ENCODE results near the gene ARMC10. TPM values are rescaled to one million over a fixed set of nuclear protein-coding genes. Genes with fewer than 3 reads are reported as not detected.
"Not testable (repeated sequence)": the region's sequence is repeated elsewhere in the genome, so short reads cannot be mapped to it uniquely, and the experiment has no call there.

Gene ARMC10
- polyA plus RNA-seq = 10 to 100 TPM; 19.0 to 28.3 (median 19.2) TPM

DNA sequence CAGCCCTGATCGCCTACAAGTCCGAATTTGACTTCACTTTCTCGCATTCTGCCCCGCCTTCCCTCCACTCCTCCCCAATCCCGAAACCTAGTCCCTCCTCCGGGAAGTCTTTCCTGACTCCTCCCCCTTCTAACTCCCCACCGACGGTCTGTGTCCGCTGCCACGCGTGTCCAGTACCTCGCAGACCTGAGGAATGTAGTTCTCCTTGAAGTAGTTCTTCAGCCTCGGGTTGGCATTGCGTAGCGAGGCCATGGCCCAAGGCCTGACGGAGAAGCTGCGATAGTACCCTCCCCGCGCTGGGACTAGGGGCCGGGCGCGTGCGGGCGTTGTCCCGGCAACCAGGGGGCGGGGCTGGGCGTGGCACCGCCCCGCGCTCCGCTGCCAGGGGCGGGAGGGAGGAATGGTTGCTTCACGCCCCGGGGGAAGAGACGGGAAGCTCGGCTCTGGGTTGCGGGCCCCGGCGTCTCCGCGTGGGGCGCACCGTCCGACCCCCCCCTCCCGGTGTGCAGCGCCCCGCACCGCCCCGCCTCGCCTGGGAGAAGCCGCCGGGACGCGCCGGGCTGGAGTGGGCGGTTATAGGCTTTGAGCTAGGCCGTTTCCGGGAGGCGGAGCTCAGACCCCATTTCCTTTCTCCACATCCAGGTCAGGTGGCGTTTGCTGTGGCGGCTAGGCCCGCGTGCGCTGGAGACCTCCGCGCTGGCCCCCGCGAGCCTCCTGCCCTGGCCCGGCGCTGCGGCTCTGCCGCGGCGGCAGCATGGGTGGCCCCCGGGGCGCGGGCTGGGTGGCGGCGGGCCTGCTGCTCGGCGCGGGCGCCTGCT is at the start of gene ARMC10, which contains the start of gene FBXL13:
ARMC10 (plus strand) TSS at position 622 of the 818 bp plus-strand sequence; CDS start at position 755, 133 bp downstream.
FBXL13 (minus strand) TSS at position 278 of the 818 bp plus-strand sequence.
- no peak within 1 kb of the TSS for H3K27ac ChIP-seq (ENCODE audit: low read depth, low read length)
- 0 to 10% (median 0%) methylated on average over 70 to 82 of the region's 83 CpGs for WGBS, 3 donors

DNA sequence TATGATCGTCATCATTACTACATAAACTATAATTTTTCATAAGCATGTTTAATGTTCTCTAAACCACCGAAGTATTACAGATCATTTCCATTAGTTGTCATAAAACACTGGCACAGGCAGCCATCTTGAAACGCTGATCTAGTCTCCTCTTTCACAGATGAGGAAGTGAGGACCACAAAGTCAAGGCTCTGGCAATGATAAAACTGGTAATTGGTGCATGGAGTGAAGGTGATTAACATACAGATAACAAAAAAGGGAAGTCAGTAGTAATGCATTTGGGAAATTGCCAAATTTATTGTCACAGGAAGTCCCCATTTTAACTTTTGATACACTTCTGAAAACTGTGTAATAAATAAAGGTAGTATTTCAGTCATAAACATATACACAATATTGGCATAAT is 49.6 kb upstream of the ARMC10 start:
- no peak overlapping the region for H3K27ac ChIP-seq (ENCODE audit: low read depth, low read length)
- WGBS, 3 donors = 61 to 80% (median 63%) methylated on average over 3 of the region's 3 CpGs

DNA sequence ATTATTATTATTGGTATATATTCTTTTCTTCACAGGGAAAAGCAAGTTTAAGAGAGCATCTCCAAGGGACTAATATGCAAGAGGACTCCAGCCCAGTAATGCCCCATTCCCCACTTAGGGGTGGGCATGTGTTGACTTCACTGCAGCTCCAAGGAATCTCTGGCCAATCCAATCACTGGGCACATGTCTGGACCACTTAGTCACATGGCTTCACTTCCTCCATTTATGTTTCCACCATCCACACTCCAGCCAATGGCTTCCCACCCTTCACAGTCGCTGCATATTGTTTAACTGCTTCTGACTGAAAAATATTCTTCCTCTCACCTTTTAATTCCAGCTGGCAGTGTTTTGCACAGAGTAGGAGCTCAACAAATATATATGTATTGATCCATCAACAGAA is 43.9 kb upstream of the ARMC10 start:
- H3K27ac ChIP-seq (ENCODE audit: low read depth, low read length) = no peak overlapping the region
- WGBS, 3 donors = 85 to 92% (median 89%) methylated on average over 1 of the region's 1 CpG

DNA sequence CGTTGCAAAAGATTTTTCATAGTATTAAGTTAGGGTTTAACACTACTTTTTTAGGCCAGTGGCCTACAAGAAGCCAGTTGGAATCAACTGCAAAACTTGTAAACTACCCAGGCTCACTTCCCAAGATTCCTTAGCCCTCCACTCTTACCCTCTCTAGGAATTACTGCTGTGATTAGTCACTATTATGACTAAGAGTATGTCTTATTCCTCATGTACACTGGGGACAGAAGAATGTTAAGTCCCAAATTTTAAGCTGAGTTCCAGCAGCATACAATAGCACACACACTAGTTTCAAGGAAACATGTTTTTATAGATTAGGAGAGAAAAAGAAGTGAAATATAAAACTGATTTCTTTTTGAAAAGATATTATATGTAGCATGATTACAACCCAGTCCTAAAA is 43.2 kb upstream of the ARMC10 start:
- H3K27ac ChIP-seq (ENCODE audit: low read depth, low read length) = no peak overlapping the region
- 56 to 79% (median 67%) methylated on average over 1 of the region's 1 CpG for WGBS, 3 donors

DNA sequence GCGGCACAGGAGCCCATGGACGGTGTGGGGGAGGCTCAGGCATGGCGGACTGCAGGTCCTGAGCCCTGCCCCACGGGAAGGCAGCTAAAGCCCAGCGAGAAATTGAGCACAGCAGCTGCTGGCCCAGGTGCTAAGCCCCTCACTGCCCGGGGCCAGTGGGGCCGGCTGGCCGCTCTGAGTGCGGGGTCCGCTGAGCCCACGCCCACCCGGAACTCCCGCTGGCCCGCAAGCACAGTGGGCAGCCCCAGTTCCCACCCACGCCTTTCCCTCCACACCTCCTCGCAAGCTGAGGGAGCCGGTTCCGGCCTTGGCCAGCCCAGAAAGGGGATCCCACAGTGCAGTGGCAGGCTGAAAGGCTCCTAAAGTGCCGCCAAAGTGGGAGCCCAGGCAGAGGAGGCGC is 40.6 kb upstream of the ARMC10 start:
- 90 to 95% (median 90%) methylated on average over 16 to 20 of the region's 20 CpGs for WGBS, 3 donors
- H3K27ac ChIP-seq (ENCODE audit: low read depth, low read length) = not testable (repeated sequence)

DNA sequence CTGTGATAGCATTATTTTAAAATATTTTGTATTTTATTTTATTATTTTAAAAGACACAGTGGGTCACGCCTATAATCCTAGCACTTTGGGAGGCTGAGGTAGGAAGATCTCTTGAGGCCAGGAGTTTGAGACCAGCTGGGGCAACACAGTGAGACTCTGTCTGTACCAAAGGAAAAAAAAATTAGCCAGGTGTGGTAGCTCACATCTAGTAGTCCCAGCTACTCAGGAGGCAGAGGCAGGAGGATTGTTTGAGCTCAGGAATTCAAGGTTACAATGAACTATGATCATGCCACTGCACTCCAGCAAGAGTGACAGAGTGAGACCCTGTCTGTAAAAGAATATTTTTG is 37.5 kb upstream of the ARMC10 start:
- no peak overlapping the region for H3K27ac ChIP-seq (ENCODE audit: low read depth, low read length)
- 97 to 100% (median 97%) methylated on average over 1 of the region's 1 CpG for WGBS, 3 donors

DNA sequence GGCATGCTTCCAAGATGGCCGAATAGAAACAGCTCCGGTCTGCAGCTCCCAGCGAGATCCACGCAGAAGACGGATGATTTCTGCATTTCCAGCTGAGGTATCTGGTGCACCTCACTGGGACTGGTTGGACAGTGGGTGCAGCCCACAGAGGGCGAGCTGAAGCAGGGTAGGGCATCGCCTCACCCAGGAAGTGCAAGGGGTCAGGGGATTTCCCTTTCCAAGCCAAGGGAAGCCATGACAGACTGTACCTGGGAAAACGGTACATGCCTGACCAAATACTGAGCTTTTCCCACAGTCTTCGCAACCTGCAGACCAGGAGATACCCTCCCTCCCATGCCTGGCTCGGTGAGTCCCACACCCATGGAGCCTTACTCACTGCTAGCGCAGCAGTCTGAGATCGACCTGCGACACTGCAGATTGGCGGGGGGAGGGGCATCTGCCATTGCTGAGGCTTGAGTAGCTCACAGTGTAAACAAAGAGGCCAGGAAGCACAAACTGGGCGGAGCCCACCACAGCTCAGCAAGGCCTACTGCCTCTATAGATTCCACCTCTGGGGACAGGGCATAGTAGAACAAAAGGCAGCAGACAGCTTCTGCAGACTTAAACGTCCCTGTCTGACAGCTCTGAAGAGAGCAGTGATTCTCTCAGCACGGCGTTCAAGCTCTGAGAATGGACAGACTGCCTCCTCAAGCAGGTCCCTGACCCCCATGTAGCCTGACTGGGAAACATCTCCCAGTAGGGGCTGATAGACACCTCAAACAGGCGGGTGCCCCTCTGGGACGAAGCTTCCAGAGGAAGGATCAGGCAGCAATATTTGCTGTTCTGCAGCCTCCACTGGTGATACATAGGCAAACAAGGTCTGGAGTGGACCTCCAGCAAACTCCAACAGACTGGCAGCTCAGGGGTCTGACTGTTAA is 36.9 kb upstream of the ARMC10 start:
- not testable (repeated sequence) for H3K27ac ChIP-seq (ENCODE audit: low read depth, low read length)
- WGBS, 3 donors = 61 to 85% (median 77%) methylated on average over 20 of the region's 20 CpGs

DNA sequence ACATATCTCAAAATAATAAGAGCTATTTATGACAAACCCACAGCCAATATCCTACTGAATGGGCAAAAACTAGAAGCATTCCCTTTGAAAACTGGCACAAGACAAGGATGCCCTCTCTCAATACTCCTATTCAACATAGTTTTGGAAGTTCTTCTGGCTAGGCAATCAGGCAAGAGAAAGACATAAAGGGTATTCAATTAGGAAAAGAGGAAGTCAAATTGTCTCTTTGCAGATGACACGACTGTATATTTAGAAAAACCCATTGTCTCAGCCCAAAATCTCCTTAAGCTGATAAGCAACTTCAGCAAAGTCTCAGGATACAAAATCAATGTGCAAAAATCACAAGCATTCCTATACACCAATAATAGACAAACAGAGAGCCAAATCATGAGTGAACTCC is 33.1 kb upstream of the ARMC10 start:
- H3K27ac ChIP-seq (ENCODE audit: low read depth, low read length) = not testable (repeated sequence)
- 77 to 85% (median 78%) methylated on average over 1 of the region's 1 CpG for WGBS, 3 donors

DNA sequence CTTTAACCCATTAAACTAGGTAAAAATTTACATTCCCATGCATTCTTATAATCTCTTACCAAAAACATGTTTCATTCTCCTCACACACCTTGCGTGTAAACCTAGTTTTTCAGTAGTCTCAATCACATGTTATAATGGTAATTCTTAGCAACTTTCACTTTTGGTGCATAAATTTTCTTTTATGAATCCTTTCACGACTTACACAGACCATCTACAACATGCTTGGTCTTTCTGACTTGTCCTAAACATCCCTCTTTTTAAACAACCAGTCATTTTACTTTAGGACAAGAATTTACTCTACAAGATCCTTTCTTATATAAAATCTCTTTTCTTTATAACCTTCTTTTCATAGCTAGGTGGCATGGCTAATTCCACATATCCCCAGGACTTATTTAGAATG is 26.1 kb upstream of the ARMC10 start:
- WGBS, 3 donors = 92 to 94% (median 93%) methylated on average over 2 of the region's 2 CpGs
- H3K27ac ChIP-seq (ENCODE audit: low read depth, low read length) = no peak overlapping the region

DNA sequence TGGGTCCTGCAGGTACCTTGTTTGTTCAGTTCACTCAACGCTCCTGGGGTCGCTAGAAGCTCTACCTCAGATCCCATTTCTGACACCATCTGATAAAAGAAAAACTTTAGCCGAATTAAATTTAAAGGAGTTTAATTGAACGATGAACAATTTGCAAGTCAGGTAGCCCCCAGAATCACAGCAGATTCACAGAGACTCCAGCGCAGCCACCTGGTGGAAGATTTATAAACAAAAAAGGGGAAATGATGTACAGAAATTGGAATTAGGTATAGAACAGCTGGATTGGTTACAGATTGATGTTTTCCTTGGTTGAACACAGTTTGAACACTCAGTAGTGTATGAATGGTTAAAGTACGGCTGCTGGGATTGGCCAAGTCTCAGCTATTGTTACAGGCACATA is 23.4 kb upstream of the ARMC10 start:
- H3K27ac ChIP-seq (ENCODE audit: low read depth, low read length) = no peak overlapping the region
- 90 to 95% (median 93%) methylated on average over 6 of the region's 6 CpGs for WGBS, 3 donors

DNA sequence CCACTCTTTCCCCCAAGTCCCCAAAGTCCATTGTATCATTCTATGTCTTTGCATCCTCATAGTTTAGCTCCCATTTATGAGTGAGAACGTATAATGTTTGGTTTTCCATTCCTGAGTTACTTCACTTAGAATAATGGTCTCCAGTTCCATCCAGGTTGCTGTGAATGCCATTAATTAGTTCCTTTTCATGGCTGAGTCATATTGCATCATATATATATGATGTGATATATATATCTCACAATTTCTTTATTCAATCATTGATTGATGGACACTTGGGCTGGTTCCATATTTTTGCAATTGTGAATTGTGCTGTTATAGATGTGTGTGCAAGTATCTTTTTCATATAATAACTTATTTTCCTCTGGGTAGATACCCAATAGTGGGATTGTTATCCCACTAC is 18.9 kb upstream of the ARMC10 start:
- WGBS, 3 donors = 84 to 94% (median 89%) methylated on average over 1 of the region's 1 CpG

DNA sequence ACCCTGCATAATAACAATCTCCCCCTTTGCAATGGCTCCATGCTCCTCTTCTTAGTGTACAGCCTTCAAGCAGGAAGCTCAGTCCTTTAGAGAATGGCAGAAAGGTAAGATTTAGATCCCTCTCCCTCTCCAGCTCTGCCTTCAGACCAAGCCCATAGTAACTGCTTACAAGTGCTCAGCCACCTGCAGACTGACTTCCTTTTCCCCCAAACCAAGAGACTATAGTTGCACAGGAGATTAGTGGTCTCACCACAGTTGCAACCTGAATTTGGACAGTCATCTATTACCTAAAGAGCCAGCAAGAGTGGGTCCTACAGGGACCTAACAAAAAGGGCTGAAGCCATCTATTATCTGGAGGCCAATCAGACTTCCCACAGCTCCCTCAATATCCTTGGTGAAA is 16.8 kb upstream of the ARMC10 start:
- H3K27ac ChIP-seq (ENCODE audit: low read depth, low read length) = no peak overlapping the region

More for the DNA sequence above, 18.9 kb upstream of the ARMC10 start:
- not testable (repeated sequence) for H3K27ac ChIP-seq (ENCODE audit: low read depth, low read length)

DNA sequence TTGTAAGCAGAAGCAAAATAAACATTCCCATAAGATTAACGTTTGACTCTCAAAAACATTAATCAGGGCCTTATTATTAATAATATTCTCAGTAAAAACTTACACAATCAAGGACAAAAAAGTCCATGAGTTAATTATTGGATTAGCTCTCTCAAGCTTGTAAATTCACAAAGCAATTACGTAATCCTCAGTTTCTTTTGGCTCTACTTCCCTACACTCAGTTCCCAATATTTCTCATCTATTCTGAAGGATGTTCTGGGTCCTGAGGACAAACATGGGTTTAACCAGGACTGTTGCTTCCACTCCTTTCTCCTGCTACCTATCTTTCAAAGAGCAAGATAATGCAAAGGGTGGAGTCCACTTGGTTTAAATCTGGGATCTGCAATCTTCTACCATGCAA is 15.5 kb upstream of the ARMC10 start:
- 39 to 50% (median 47%) methylated on average over 2 of the region's 2 CpGs for WGBS, 3 donors

DNA sequence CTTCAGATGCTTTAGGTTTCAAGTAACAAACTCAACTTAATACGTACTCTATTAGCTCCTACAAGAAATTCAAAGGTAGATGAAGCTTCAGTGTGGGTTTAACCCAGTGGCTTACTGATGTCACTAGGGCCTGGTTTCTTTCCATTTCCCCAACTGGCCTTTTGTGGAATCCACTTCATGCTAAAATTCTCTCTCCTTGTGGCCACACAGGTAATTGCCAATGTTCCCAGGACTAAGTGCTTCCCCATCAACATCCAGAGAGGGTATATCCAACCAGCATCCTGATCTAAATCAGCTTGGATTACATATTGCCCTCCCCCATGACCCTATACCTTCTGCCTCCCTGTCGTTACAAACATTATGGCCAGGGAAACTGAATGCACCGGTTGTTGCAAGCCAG is 11.0 kb upstream of the ARMC10 start:
- 87 to 92% (median 90%) methylated on average over 3 of the region's 3 CpGs for WGBS, 3 donors
- H3K27ac ChIP-seq (ENCODE audit: low read depth, low read length) = no peak overlapping the region

More for the DNA sequence above, 15.5 kb upstream of the ARMC10 start:
- H3K27ac ChIP-seq (ENCODE audit: low read depth, low read length) = no peak overlapping the region

DNA sequence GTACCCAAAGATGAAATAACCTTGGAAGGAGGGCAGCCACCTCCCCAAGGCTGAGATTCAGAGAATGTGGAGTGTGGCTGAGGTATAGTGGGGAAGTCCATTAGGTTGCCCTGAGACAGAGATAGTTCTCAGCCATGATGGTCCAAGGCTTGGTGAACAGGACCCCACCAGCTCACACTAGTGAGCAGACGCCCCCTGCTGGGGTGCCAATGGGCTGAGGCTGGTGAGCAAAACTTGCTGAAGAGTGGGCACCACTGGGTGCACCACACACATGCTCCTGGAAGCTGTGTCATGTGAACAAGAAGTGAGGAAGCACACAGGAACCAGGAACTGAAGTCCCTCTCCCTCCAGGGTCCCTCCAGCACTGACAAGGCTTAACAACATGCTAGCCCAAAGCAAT is 9.3 kb upstream of the ARMC10 start:
- WGBS, 3 donors = 29 to 44% (median 37%) methylated on average over 1 of the region's 1 CpG
- no peak overlapping the region for H3K27ac ChIP-seq (ENCODE audit: low read depth, low read length)

DNA sequence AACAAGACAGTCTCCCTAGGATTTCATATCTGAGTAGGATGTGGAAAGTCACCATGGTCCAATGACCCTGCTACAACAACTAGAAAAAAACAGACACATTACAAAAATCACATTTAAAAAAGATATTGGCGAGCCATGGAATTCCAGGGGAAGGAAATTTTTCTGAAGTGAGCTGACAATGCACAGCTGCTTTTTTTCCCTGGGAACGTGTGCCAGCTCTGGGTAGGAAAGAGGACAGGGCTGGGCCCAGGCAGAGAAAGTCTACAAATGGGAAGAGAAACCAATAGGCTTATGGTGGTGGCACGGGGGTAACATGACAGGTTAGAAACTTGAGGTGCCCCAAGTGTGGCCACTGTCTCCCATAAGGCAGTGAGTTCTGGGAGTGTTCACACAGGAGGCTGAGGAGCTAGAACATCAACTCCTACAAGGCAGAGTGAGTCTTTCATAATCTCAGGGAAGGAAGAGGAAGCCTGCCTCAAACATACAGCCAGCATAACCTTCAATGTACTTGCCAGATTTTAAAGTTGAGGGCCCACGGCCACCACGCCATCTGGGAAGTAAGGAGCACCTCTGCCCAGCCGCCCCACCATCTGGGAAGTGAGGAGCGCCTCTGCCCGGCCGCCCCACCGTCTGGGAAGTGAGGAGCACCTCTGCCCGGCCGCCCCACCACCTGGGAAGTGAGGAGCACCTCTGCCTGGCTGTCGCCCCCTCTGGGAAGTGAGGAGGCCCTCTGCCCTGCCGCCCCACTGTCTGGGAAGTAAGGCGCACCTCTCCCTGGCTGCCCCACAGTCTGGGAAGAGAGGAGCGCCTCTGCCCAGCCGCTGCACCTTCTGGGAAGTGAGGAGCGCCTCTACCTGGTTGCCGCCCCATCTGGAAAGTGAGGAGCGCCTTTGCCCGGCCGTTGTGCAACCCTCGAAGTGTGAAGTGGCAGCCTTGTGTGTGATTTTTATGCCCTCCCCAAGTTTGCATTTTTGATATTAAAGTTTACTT is 6.2 kb upstream of the ARMC10 start:
- H3K27ac ChIP-seq (ENCODE audit: low read depth, low read length) = no peak overlapping the region
- 84 to 94% (median 92%) methylated on average over 22 to 23 of the region's 23 CpGs for WGBS, 3 donors

DNA sequence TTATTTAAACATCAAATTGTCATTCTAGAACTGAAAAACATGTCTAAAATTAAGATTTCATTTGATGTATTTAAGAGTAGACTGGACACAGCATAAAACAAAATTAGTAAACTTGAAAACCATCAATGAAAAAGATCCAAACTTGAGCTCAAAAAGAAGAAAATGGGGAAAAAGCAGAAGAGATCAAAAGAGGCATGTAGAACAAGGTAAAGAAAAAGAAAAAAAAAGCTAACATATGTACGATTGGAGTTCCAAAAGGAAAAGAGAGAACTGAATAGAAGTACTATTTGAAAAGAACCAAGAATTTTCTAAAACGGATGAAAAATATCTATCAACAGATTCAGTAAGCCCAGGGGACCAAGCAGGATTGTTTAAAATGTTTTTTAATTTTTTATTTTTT is 3.9 kb upstream of the ARMC10 start:
- WGBS, 3 donors = 78 to 90% (median 81%) methylated on average over 2 of the region's 2 CpGs
- H3K27ac ChIP-seq (ENCODE audit: low read depth, low read length) = no peak overlapping the region

DNA sequence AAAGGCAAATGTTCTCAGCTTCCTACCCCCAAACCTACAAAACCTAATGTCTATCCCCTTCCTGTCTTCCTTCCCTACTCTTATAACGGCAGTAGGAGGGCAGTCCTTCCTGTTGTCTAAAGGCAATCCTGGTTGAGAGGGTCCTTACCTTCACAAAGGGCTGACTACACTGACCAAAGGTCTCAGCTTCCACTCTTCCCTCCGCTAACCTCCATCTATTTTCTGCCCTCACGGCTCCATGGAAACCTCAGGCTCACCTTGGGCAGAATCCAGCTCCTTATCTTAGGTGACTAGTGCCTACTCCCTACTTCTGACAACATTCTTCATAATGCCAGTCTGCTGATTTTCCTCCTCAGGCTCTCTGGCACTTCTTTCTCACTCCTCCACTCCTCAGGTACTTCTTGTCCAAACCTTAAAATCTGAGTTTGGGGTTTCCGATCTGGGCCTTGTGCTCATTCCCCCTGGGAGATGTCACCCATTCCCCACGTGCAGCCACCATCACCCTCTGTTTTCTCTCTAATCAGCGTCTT is 886 bp upstream of the ARMC10 start:
- H3K27ac ChIP-seq (ENCODE audit: low read depth, low read length) = no peak overlapping the region
- WGBS, 3 donors = 8 to 19% (median 14%) methylated on average over 6 of the region's 6 CpGs

Data from adipose tissue (tissue), 3 donors.